Astrocyte (in vitro differentiated cells and primary cell): ENCODE results near the gene SLC9A1. TPM values are rescaled to one million over a fixed set of nuclear protein-coding genes. Genes with fewer than 3 reads are reported as not detected.

ENCODE experiments used
- DNase-seq: peaks from one replicate; pipeline ENCODE4 v3.0.0-alpha.2; 2010; ENCODE audit warnings: low read depth
- FAIRE-seq: peaks from 2 replicates; lab custom pipeline; 2011; peaks lifted over from hg19 to GRCh38; lab: Jason Lieb, UNC
- H2AFZ ChIP-seq: 2 replicates; pipeline ENCODE4 v1.6.0; 2012; ENCODE audit warnings: low read depth, low read length, inconsistent platforms
- H3K27ac ChIP-seq: 2 replicates; pipeline ENCODE4 v1.5.1; 2011; ENCODE audit warnings: low read depth, low read length, inconsistent platforms
- H3K27me3 ChIP-seq: 2 replicates; pipeline ENCODE4 v1.6.0; 2011; ENCODE audit warnings: low read length, inconsistent platforms; ENCODE audit not compliant: insufficient read depth
- H3K36me3 ChIP-seq: 2 replicates; pipeline ENCODE4 v1.5.1; 2011; ENCODE audit warnings: low read length, inconsistent platforms; ENCODE audit not compliant: insufficient read depth
- H3K4me1 ChIP-seq: 2 replicates; pipeline ENCODE4 v1.5.1; 2011; ENCODE audit warnings: low read length, inconsistent platforms; ENCODE audit not compliant: insufficient read depth
- H3K4me2 ChIP-seq: 2 replicates; pipeline ENCODE4 v1.6.0; 2012; ENCODE audit warnings: low read length, inconsistent platforms
- H3K4me3 ChIP-seq: 2 replicates; pipeline ENCODE4 v1.5.1; 2011; ENCODE audit warnings: low read depth, mild to moderate bottlenecking, low read length, inconsistent platforms; ENCODE audit not compliant: insufficient read depth
- H3K79me2 ChIP-seq: 2 replicates; pipeline ENCODE4 v1.6.0; 2012; ENCODE audit warnings: mild to moderate bottlenecking, low read length, inconsistent platforms; ENCODE audit not compliant: insufficient read depth
- H3K9ac ChIP-seq: 2 replicates; pipeline ENCODE4 v1.6.0; 2012; ENCODE audit warnings: mild to moderate bottlenecking, low read length, inconsistent platforms
- H3K9me3 ChIP-seq: 2 replicates; pipeline ENCODE4 v1.5.1; 2012; ENCODE audit warnings: low read depth, mild to moderate bottlenecking, low read length, inconsistent platforms; ENCODE audit not compliant: insufficient read depth
- H4K20me1 ChIP-seq: 2 replicates; pipeline ENCODE4 v1.6.0; 2012; ENCODE audit warnings: low read length, inconsistent platforms; ENCODE audit not compliant: insufficient read depth
- H3K27ac Mint-ChIP-seq: one replicate; pipeline ENCODE4 v1.8.0; 2021; ENCODE audit warnings: mild to moderate bottlenecking, mixed read lengths; ENCODE audit not compliant: unreplicated experiment
- H3K27me3 Mint-ChIP-seq: one replicate; pipeline ENCODE4 v1.8.0; 2021; ENCODE audit warnings: low read depth, mixed read lengths; ENCODE audit not compliant: unreplicated experiment
- H3K36me3 Mint-ChIP-seq: one replicate; pipeline ENCODE4 v1.8.0; 2021; ENCODE audit warnings: low read depth, mixed read lengths; ENCODE audit not compliant: unreplicated experiment
- H3K4me1 Mint-ChIP-seq: one replicate; pipeline ENCODE4 v1.8.0; 2021; ENCODE audit warnings: low read depth, mixed read lengths; ENCODE audit not compliant: unreplicated experiment
- H3K4me3 Mint-ChIP-seq: one replicate; pipeline ENCODE4 v1.8.0; 2021; ENCODE audit warnings: mild to moderate bottlenecking, moderate library complexity, mixed read lengths; ENCODE audit not compliant: unreplicated experiment
- H3K9me3 Mint-ChIP-seq: one replicate; pipeline ENCODE4 v1.8.0; 2021; ENCODE audit warnings: mild to moderate bottlenecking, mixed read lengths; ENCODE audit not compliant: unreplicated experiment
- CTCF ChIP-seq: IDR thresholded peaks from 2 replicates; pipeline ENCODE4 v1.5.1; 2011; ENCODE audit warnings: low read depth, mild to moderate bottlenecking, inconsistent platforms, low read length, moderate library complexity; ENCODE audit not compliant: insufficient read depth
- EZH2 ChIP-seq: IDR thresholded peaks from 2 replicates; pipeline ENCODE4 v1.6.1; 2012; ENCODE audit warnings: mild to moderate bottlenecking, low read length, inconsistent platforms; ENCODE audit not compliant: insufficient read depth
- total RNA-seq: library from RNA; stranded (reverse); gene quantifications from 2 replicates; pipeline ENCODE4 v1.2.1, GENCODE V29; 2021

Gene SLC9A1
- total RNA-seq, 1 donor from 2014 or later: 49.3 TPM

GRCh38 chr1:27086628-27087027, 68.3 kb downstream of the SLC9A1 start:
- Mint-ChIP-seq H3K36me3 (no peaks in the 10 kb centered on the region), H3K9me3 (peaks cover 10% of the 10 kb centered on the region), H3K27ac (no peak overlapping the region), H3K4me1 (no peaks in the 10 kb centered on the region), H3K4me3 (no peak overlapping the region), H3K27me3 (peaks cover 32% of the 10 kb centered on the region)
- DNase-seq: no peak
- Histone ChIP-seq H3K4me1 (no peaks in the 10 kb centered on the region), H3K27me3 (peaks cover 8% of the 10 kb centered on the region), H4K20me1 (no peaks in the 10 kb centered on the region), H3K9ac (no peak overlapping the region), H3K9me3 (peaks cover 4% of the 10 kb centered on the region), H3K36me3 (no peaks in the 10 kb centered on the region), H3K4me3 (no peak overlapping the region), H2AFZ (no peak overlapping the region), H3K27ac (no peak overlapping the region), H3K79me2 (no peaks in the 10 kb centered on the region), H3K4me2 (no peak overlapping the region)
- TF ChIP-seq EZH2: no peak
- TF ChIP-seq CTCF: no peak
- no peak for FAIRE-seq

GRCh38 chr1:27086026-27086425, 68.9 kb downstream of the SLC9A1 start:
- Histone ChIP-seq H3K4me1 (no peaks in the 10 kb centered on the region), H3K4me2 (no peak overlapping the region), H3K9ac (no peak overlapping the region), H2AFZ (no peak overlapping the region), H3K27me3 (peaks cover 6% of the 10 kb centered on the region), H3K9me3 (peaks cover 4% of the 10 kb centered on the region), H3K36me3 (no peaks in the 10 kb centered on the region), H3K79me2 (no peaks in the 10 kb centered on the region), H3K27ac (no peak overlapping the region), H3K4me3 (no peak overlapping the region), H4K20me1 (no peaks in the 10 kb centered on the region)
- peaks cover 30% of the 10 kb centered on the region for H3K27me3 Mint-ChIP-seq
- DNase-seq: no peak
- no peak overlapping the region for H3K27ac Mint-ChIP-seq
- no peaks in the 10 kb centered on the region for H3K4me1 Mint-ChIP-seq
- FAIRE-seq: no peak
- H3K9me3 Mint-ChIP-seq: peaks cover 10% of the 10 kb centered on the region
- H3K4me3 Mint-ChIP-seq: no peak overlapping the region
- H3K36me3 Mint-ChIP-seq: no peaks in the 10 kb centered on the region
- TF ChIP-seq EZH2: no peak
- no peak for TF ChIP-seq CTCF

- Histone ChIP-seq H3K27me3 (peaks cover 6% of the 10 kb centered on the region), H2AFZ (no peak overlapping the region), H3K4me1 (no peaks in the 10 kb centered on the region), H4K20me1 (no peaks in the 10 kb centered on the region), H3K27ac (no peak overlapping the region), H3K9ac (no peak overlapping the region), H3K4me3 (no peak overlapping the region), H3K79me2 (no peaks in the 10 kb centered on the region), H3K9me3 (peaks cover 4% of the 10 kb centered on the region), H3K4me2 (no peak overlapping the region), H3K36me3 (no peaks in the 10 kb centered on the region)
- Mint-ChIP-seq H3K9me3 (peaks cover 10% of the 10 kb centered on the region), H3K4me3 (no peak overlapping the region), H3K36me3 (no peaks in the 10 kb centered on the region), H3K27me3 (peaks cover 27% of the 10 kb centered on the region), H3K4me1 (no peaks in the 10 kb centered on the region), H3K27ac (no peak overlapping the region)
- DNase-seq (no peak), FAIRE-seq (no peak)
- TF ChIP-seq EZH2 (no peak), CTCF (no peak)
These were observed 70.8 kb downstream of the SLC9A1 start for GRCh38 chr1:27084107-27084506.
